Stimulated activated memory B cell treated with anti-CD40 and anti-IgM and Interleukin-4, amounts not matched to agents 10 μg/mL and 1 μg/mL and 100 μg/mL, for 72 hours (primary cell): Measurements from ENCODE around the gene SLTM.
A peak's percentile ranks its signal among the peaks of the same experiment; 100 is the strongest.

Experiments used
- ATAC-seq: fragments of 150-1000 bp; cut with Tn5 transposase; 2 replicates; pipeline ENCODE4 v1.10.0; 2021
- H3K27ac Mint-ChIP-seq: one replicate; pipeline ENCODE4 v1.8.0; 2022; ENCODE audit warnings: mild to moderate bottlenecking, mixed read lengths
- H3K27me3 Mint-ChIP-seq: one replicate; pipeline ENCODE4 v1.8.0; 2022; ENCODE audit warnings: mixed read lengths
- H3K36me3 Mint-ChIP-seq: one replicate; pipeline ENCODE4 v1.8.0; 2022; ENCODE audit warnings: mixed read lengths
- H3K4me1 Mint-ChIP-seq: one replicate; pipeline ENCODE4 v1.8.0; 2022; ENCODE audit warnings: mixed read lengths
- H3K4me3 Mint-ChIP-seq: one replicate; pipeline ENCODE4 v1.8.0; 2022; ENCODE audit warnings: mild to moderate bottlenecking, moderate library complexity, mixed read lengths
- H3K9me3 Mint-ChIP-seq: one replicate; pipeline ENCODE4 v1.8.0; 2022; ENCODE audit warnings: mixed read lengths

The SLTM gene

DNA sequence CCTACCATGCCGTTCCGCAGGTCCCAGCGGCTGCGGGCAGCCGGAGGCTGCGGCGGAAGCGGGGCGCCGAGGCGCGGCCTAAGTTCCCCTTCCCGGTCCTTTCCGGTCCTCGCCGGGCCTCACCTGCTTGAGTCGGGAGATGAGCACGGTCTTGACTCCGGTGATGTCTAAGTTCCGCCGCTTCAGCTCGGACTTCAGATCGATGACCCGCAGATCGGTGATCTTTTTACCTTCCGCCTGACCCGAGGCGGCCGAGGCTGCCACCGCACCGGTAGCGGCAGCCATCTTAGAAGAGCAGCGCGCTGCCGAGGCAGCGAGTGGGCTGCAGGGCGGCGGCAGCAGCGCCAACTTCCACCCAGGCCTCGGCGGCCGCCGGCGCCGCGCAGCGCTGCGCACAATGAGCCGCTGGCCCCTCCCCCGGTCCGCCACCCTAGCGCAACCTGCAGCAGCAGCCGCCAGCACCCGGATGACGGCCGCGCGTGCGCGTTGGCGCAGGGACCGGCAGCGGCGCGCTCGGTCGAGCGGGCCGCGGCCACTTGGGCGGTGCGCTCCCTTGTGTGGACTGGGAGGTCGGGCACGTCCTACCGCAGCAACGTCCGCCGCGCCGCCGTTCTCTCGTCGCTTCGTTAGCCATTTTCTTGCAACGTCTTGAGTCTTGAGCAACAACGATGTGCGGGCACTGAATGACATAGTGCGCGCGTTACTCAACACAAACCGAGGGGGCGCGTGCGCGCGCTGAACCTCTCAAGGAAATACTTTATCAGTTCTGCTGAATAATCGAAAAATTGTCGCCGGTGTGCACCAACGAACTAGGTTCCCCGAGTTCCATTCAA, at the start of gene SLTM:
TSS of gene SLTM (minus strand) at position 399 of the 833 bp plus-strand sequence. CDS start at position 285, 114 bp downstream.
- peak within 1 kb of the TSS; percentile 99 for H3K27ac Mint-ChIP-seq
- H3K4me1 Mint-ChIP-seq, result peaks cover 7% of the 10 kb centered on the region
- ATAC-seq, result peak; percentile 98
- H3K9me3 Mint-ChIP-seq, result no peaks in the 10 kb centered on the region
- H3K4me3 Mint-ChIP-seq, result peak within 1 kb of the TSS; percentile 97
- no peaks in the 10 kb centered on the region for H3K36me3 Mint-ChIP-seq
- no peaks in the 10 kb centered on the region for H3K27me3 Mint-ChIP-seq

DNA sequence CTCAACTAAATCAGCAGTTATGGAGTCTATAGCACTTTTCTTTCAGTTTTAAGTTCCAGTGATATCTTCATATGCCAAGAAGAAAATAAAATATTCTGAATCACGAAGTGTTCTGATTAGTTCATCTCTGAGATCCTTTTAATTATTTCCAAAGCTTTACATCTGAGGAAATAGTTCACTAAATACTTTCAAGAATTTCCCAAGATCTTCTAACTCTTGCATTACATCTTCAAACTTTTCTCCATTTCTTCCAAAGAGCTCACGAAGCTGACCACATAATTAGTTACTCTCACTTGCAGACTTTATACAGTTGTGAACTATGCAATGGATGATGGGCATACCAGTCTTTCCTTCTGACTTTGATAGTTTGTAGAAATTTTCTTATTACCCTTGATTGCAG, 49.8 kb upstream of the SLTM start:
- Mint-ChIP-seq H3K27ac (peak overlapping the region; percentile 3), H3K9me3 (no peaks in the 10 kb centered on the region), H3K4me1 (peaks cover 38% of the 10 kb centered on the region), H3K4me3 (no peak overlapping the region), H3K36me3 (no peaks in the 10 kb centered on the region), H3K27me3 (no peaks in the 10 kb centered on the region)
- ATAC-seq, result no peak

DNA sequence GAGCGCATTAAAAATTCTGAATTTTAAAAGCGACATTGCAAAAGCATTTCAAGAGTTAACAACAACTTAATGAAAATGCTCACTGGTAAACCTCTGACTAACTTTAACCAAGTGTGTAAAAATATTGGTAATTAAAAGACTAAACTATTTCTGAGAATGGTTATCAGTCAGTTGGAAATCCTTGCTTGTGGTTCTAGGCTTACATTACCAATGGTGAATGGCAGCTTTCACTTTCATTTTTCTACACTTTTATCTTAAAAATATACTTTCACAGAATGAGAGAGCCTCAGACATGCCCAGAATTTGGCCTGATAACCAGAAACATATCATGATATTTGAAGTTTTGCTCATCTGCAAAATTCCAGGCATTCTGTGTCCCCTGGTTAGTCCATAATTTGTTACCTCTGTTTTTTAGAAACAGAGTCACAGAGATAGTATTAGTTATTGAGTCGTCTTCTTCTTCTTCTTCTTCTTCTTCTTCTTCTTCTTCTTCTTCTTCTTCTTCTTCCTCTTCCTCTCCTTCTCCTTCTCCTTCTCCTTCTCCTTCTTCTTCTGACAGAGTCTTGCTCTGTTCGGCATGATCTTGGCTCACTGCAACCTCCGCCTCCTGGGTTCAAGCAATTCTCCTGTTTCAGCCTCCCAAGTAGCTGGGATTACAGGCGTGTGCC, 48.5 kb upstream of the SLTM start:
- Mint-ChIP-seq H3K27ac (peak overlapping the region; percentile 88), H3K4me3 (peak overlapping the region; percentile 34), H3K4me1 (peaks cover 45% of the 10 kb centered on the region), H3K9me3 (no peaks in the 10 kb centered on the region), H3K27me3 (no peaks in the 10 kb centered on the region), H3K36me3 (no peaks in the 10 kb centered on the region)
- no peak for ATAC-seq

DNA sequence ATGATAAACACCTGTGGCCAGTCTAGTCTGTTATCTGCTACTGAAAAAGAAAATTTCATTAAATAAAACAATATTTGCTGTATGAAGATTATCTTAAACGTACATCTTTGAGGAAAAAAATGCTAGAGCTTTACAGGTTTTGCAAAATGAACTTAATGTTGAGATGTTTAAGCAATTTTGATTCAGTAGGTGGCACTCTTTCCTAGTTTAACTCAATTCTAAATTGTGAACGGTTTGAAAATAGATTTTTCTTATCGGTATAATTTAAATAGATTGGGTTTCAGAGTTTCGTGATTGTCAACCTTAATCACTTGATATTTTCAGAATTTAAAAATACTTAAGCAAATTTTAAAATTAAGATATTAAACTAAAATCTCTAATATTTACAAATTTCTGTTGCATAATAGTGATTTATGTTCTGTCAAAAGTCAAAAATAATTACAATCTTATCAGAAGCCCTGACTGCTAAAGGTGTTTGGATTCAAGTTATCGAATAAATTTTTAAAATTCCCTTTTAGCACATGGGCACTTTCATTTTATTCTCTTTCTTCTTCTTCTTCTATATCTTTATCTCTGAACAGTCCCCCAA, 47.0 kb upstream of the SLTM start:
- Mint-ChIP-seq H3K27me3 (no peaks in the 10 kb centered on the region), H3K4me1 (peaks cover 57% of the 10 kb centered on the region), H3K36me3 (no peaks in the 10 kb centered on the region), H3K27ac (peak overlapping the region; percentile 97), H3K4me3 (peak overlapping the region; percentile 73), H3K9me3 (no peaks in the 10 kb centered on the region)
- no peak for ATAC-seq

DNA sequence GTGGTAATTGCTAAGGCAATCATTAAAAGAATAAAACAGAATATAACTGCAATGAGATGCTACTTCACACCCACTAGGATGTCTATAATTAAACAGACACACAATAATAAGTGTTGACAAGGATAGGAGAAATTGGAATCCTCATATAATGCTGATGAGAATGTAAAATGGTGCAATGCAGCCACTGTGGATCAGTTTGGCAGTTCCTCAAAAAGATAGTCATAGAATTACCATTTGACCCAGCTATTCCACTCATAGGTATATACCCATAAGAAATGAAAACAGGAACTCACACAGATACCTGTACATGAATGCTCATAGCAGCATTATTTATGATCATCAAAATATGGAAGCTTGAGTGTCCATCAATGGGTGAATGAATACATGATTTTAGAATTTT, 44.4 kb upstream of the SLTM start:
- Mint-ChIP-seq H3K27me3 (no peaks in the 10 kb centered on the region), H3K4me3 (no peak overlapping the region), H3K36me3 (no peaks in the 10 kb centered on the region), H3K4me1 (peaks cover 74% of the 10 kb centered on the region), H3K9me3 (no peaks in the 10 kb centered on the region), H3K27ac (peak overlapping the region; percentile 62)
- ATAC-seq, result no peak

DNA sequence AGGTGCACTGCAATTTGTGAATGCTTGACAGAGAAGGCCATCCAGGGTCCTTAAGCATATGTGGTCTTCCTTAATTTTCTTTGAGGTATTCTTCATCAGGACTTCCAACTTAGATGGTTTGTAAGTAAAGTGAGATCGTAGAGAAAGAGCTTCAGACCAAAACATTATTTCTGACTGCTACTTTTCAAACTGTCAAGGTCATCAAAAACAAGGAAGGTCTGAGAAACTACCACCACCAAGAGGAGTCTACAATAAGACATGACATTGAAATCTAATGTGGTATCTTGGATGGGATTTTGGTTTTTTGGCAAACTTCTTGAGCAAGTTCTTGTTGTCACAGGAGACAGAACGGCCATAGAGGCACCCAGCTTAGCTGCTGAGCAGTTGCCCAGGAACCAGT, 34.0 kb upstream of the SLTM start:
- ATAC-seq, result no peak
- Mint-ChIP-seq H3K4me3 (no peak overlapping the region), H3K9me3 (no peaks in the 10 kb centered on the region), H3K36me3 (no peaks in the 10 kb centered on the region), H3K27me3 (no peaks in the 10 kb centered on the region), H3K27ac (peak overlapping the region; percentile 15), H3K4me1 (no peaks in the 10 kb centered on the region)

DNA sequence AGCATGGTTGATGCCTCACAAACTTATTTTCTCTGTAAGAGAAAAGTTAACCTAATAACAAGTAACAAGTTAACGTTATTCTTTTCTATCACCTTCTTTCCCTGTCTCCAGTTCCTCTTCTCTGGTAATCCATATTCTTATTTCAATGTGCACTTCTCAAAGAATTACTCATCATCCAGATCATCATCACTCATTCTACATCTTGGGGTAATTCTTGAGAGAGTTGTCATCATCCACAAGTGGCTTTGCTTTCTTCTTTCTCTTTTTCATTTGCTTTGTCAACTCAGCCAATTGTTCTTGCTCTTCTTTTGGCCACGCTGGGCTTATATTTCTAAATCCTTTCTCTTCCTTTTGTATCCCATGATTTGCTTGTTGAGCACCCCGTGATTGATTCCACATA, 33.2 kb upstream of the SLTM start:
- no peak for ATAC-seq
- Mint-ChIP-seq H3K27me3 (no peaks in the 10 kb centered on the region), H3K27ac (peak overlapping the region; percentile 15), H3K4me3 (no peak overlapping the region), H3K36me3 (no peaks in the 10 kb centered on the region), H3K4me1 (no peaks in the 10 kb centered on the region), H3K9me3 (no peaks in the 10 kb centered on the region)

DNA sequence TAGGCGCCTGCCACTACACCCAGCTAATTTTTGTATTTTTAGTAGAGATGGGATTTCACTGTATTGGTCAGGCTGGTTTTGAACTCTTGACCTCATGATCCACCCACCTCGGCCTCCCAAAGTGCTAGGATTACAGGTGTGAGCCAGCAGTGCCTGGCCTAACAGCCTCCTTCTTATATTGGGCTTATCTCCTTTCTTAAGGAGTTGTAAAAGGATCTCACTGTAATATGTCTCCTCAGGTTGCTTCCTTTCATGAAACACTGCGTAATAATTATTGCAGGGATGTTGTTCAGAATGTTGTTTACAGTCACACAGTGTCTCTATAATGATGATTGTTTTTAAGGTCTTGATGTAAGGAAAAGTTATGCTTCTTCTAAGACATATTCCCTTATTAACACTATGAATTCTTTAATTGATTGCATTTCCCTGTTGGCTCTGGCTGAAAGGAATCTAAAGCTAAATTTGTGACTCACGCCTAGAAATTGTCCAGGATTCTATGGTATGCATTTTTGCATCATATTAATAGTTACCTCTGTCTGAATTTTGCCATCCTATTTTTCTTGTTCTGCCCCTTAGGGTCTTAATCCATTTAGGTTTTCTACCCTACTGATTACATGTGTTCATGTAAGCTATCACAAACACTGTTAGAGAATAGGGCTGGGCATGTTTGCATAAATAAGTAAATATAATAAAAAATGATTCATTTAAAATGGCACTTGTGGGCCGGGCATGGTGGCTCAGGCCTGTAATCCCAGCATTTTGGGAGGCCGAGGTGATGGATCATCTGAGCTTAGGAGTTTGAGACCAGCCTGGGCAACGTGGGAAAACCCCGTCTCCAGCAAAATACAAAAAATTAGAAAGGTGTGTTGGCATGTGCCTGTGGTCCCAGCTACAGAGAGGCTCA, 29.4 kb upstream of the SLTM start:
- H3K27me3 Mint-ChIP-seq, result no peaks in the 10 kb centered on the region
- H3K4me3 Mint-ChIP-seq, result no peak overlapping the region
- no peaks in the 10 kb centered on the region for H3K9me3 Mint-ChIP-seq
- H3K36me3 Mint-ChIP-seq, result no peaks in the 10 kb centered on the region
- no peak for ATAC-seq
- H3K27ac Mint-ChIP-seq, result no peak overlapping the region
- H3K4me1 Mint-ChIP-seq, result no peaks in the 10 kb centered on the region

DNA sequence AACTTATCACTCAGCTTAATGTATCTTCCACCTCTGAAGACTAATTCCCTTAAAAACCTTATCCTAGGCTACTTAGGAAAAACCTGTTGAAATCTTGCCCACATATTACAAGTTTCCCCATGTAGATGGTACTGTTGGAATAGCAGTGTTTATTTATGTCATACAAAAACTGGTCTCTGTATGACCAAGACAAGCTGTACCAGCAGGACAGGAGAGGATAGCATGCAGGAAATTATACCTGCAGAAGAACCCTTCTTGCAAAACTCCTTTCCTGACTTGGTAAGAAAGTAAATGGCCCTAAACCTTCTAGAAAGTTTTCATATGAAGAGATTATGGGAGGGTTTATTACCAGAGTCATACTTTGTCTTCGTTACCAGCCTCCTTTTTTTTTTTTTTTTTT, 28.7 kb upstream of the SLTM start:
- no peak overlapping the region for H3K27ac Mint-ChIP-seq
- no peak for ATAC-seq
- H3K27me3 Mint-ChIP-seq, result no peaks in the 10 kb centered on the region
- no peaks in the 10 kb centered on the region for H3K36me3 Mint-ChIP-seq
- H3K9me3 Mint-ChIP-seq, result no peaks in the 10 kb centered on the region
- peaks cover 6% of the 10 kb centered on the region for H3K4me1 Mint-ChIP-seq
- no peak overlapping the region for H3K4me3 Mint-ChIP-seq

DNA sequence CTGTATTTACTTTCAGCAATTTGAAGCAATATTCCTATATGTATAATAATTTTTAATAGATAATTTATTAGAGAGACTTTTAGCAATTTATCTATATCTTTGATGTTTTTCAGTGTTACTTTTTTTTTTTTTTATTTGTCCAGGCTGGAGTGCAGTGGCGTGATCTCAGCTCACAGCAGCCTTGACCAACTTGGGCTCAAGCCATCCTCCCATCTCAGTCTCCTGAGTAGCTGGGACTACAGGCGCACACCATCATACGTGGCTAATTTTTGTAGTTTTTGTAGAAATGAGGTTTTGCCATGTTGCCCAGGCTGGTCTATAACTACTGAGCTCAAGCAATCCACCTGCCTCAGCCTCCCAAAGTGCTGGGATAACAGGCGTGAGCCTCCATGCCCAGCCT, 25.3 kb upstream of the SLTM start:
- Mint-ChIP-seq H3K27me3 (no peaks in the 10 kb centered on the region), H3K9me3 (no peaks in the 10 kb centered on the region), H3K36me3 (no peaks in the 10 kb centered on the region), H3K4me3 (no peak overlapping the region), H3K27ac (no peak overlapping the region), H3K4me1 (peaks cover 6% of the 10 kb centered on the region)
- ATAC-seq, result no peak

DNA sequence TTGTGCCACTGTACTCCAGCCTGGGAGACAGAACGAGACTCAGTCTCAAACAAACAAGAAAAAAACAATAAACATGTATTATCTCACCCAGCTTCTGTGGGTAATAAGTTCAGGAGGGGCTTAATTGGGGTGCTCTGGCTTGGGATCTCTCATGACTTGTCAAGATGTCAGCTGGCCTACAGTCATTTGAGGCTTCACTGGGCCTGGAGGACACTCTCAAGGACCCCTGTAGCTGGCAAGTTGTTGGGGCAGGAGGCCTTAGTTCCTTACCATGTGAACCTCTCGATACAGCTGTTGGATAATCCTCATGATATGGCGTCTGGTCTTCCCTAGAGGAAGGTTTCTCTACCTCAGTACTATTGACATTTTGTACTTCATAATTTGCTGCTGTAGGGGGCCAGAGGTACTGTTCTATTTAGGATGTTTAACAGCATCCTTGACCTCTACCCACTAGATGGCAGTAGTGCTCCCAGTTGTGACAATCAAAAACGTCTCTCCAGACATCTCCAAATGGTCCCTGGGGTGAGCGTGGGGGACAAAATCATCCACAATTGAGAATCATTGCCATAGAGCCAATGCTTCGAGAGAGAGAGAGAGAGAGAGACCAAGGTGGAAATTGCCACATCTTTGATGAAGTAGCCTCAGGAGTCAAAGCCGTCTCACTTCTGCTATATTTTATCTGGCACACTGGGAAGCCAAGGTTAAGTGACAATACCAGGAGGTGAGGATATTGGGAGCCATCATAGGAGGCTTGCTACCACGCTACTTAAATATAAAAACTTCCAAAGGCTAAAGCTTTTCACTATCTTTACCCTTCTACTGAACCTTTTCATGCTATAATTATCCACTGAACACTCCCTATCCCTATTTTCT, 23.9 kb upstream of the SLTM start:
- ATAC-seq, result peak; percentile 88
- Mint-ChIP-seq H3K27me3 (no peaks in the 10 kb centered on the region), H3K9me3 (no peaks in the 10 kb centered on the region), H3K4me1 (peaks cover 11% of the 10 kb centered on the region), H3K36me3 (no peaks in the 10 kb centered on the region), H3K4me3 (no peak overlapping the region), H3K27ac (peak overlapping the region; percentile 8)

DNA sequence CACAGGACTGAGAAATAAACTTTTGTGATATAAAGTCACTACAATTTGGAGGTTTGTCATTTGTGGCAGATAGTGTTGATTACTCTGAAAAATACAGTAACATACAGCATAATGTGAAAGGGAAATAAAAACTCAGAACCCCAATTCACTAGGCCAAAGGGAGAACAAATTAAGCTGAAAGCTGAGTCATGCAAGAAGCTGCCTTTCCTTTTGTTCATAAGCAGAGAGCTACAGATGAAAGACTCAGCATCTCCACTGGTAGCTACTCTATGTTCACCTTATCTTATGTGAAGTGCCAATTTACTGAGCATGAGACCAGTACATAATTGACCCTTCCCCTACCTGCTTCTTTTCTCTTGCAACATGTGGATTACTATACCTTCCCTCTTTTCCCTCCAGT, 19.3 kb upstream of the SLTM start:
- Mint-ChIP-seq H3K4me1 (peaks cover 12% of the 10 kb centered on the region), H3K4me3 (no peak overlapping the region), H3K27me3 (no peaks in the 10 kb centered on the region), H3K36me3 (no peaks in the 10 kb centered on the region), H3K9me3 (no peaks in the 10 kb centered on the region), H3K27ac (no peak overlapping the region)
- ATAC-seq, result no peak

DNA sequence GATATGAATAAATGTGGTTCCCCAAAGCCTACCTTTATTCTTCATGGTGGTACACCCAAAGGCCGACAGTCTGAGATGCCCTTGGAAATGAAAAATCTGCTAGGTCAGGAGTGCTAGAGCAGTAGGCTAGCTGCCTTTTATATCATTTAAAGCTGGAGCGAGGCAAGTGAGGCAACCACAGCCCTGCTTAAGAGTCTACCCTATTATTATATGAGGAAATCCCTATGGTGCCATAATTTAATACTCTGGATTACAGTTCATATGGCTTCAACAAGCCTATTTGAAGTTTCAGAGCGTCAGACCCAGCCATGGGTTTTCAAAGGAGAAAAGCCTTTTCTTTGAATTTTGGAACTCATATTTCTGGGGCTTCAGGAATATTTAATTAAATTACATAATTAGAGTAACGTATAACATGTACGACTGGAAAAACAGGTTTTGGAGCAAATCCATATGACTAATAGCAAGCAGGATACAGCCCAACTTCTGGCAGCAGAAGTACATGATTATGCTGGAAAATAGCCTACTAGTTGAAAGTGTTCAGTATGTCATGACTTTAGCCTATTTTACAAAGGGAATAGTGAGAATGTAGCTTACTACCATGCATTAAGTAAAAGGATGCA, 18.0 kb upstream of the SLTM start:
- H3K36me3 Mint-ChIP-seq, result no peaks in the 10 kb centered on the region
- no peak overlapping the region for H3K4me3 Mint-ChIP-seq
- no peak for ATAC-seq
- no peak overlapping the region for H3K27ac Mint-ChIP-seq
- H3K27me3 Mint-ChIP-seq, result no peaks in the 10 kb centered on the region
- peaks cover 6% of the 10 kb centered on the region for H3K4me1 Mint-ChIP-seq
- no peaks in the 10 kb centered on the region for H3K9me3 Mint-ChIP-seq

DNA sequence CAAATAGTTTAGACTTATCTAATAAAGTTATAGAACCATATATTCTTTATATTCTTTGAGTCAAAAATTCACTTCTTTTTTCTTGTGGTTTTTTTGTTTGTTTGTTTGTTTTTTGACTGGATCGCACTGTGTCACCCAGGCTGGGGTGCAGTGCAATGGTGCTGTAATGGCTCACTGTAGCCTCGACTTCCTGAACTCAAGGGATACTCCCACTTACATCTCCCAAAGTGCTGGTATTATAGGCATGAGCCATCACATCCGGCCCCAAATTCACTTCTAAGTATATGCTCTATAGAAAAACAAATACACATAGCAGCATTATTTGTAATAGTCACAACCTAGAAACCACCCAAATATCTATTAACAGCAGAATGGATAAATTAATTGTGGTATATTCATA, 13.7 kb upstream of the SLTM start:
- Mint-ChIP-seq H3K4me1 (no peaks in the 10 kb centered on the region), H3K9me3 (no peaks in the 10 kb centered on the region), H3K27me3 (no peaks in the 10 kb centered on the region), H3K36me3 (no peaks in the 10 kb centered on the region), H3K4me3 (no peak overlapping the region), H3K27ac (no peak overlapping the region)
- ATAC-seq, result no peak
